GM12892 (cell line): Measurements from ENCODE around the gene CYB5R3.

Experiments
- POLR2A ChIP-seq: IDR thresholded peaks from 2 replicates; pipeline ENCODE4 v1.6.1; 2011; ENCODE audit warnings: low read depth, low read length, control low read depth
- POLR2AphosphoS5 ChIP-seq: IDR thresholded peaks from 2 replicates; pipeline ENCODE4 v1.6.1; 2011; ENCODE audit warnings: low read depth, low read length, control low read depth

GRCh38 chr22:42680648-42681047, 31.5 kb upstream of the CYB5R3 start:
- TF ChIP-seq POLR2AphosphoS5 (no peak), POLR2A (no peak)
